ENCODE data around the gene OBSCN. TPM values are rescaled to one million over a fixed set of nuclear protein-coding genes. Genes with fewer than 3 reads are reported as not detected.

The OBSCN gene
- total and polyA plus RNA-seq, 2 of the 13 experiments (the other 11 are each of a cell fraction or from before 2014, with no cell fraction given) = 0.20 TPM

DNA sequence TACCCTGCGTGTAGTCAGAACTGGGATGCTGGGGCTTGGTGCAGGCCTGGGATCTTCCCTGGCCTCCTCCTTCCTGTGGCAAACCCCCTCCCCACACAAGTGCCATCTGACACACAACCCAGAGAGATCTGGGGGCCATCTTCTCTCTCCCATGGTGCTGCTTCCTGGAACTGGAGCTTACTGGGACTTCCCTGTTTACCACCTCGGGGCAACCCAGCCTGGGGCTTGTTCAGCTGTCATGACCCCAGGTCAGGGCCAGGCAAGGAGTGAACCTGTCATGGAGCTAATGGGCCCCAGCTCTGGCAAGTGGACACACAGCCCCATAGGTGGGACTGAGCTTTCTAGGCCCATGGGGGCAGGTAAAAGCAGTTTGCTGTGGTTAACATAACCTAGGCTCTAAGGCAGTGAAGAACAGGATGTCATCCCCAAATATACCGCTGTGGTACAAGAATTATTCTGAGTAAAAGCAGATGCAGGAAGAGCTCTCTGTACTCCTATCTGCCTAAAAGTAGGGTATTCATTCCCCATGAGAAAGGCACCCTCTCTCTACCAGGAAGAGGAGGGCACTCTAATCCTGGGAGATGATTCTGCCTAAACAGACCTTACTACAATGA lies 196.4 kb downstream of the OBSCN start (continued):
- TF ChIP-seq TERF1 (CRISPR knock-in tag; IDR thresholded peaks at IDR 0.05) (no peak), ZNF841 (CRISPR knock-in tag; IDR thresholded peaks at IDR 0.05; ENCODE audit: borderline replicate concordance) (no peak), KDM2A (CRISPR knock-in tag; IDR thresholded peaks at IDR 0.05; ENCODE audit: borderline replicate concordance, low read depth) (no peak), HDAC1 (CRISPR knock-in tag; IDR thresholded peaks at IDR 0.05) (no peak), ZNF124 (CRISPR knock-in tag; IDR thresholded peaks at IDR 0.05) (no peak), KAT7 (CRISPR knock-in tag; IDR thresholded peaks at IDR 0.05; ENCODE audit: borderline replicate concordance) (no peak), POGK (CRISPR knock-in tag; conservative IDR thresholded peaks at IDR 0.05) (no peak), ARID2 (CRISPR knock-in tag; IDR thresholded peaks at IDR 0.05; ENCODE audit: borderline replicate concordance) (no peak), SMARCC2 (IDR thresholded peaks at IDR 0.05) (no peak), SAP130 (CRISPR knock-in tag; IDR thresholded peaks at IDR 0.05; ENCODE audit: low read depth) (peak; percentile 81)
- TF ChIP-seq, protein P1, sequence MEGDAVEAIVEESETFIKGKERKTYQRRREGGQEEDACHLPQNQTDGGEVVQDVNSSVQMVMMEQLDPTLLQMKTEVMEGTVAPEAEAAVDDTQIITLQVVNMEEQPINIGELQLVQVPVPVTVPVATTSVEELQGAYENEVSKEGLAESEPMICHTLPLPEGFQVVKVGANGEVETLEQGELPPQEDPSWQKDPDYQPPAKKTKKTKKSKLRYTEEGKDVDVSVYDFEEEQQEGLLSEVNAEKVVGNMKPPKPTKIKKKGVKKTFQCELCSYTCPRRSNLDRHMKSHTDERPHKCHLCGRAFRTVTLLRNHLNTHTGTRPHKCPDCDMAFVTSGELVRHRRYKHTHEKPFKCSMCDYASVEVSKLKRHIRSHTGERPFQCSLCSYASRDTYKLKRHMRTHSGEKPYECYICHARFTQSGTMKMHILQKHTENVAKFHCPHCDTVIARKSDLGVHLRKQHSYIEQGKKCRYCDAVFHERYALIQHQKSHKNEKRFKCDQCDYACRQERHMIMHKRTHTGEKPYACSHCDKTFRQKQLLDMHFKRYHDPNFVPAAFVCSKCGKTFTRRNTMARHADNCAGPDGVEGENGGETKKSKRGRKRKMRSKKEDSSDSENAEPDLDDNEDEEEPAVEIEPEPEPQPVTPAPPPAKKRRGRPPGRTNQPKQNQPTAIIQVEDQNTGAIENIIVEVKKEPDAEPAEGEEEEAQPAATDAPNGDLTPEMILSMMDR (CRISPR knock-in tag; IDR thresholded peaks at IDR 0.05) = no peak
- TF ChIP-seq, protein P2, sequence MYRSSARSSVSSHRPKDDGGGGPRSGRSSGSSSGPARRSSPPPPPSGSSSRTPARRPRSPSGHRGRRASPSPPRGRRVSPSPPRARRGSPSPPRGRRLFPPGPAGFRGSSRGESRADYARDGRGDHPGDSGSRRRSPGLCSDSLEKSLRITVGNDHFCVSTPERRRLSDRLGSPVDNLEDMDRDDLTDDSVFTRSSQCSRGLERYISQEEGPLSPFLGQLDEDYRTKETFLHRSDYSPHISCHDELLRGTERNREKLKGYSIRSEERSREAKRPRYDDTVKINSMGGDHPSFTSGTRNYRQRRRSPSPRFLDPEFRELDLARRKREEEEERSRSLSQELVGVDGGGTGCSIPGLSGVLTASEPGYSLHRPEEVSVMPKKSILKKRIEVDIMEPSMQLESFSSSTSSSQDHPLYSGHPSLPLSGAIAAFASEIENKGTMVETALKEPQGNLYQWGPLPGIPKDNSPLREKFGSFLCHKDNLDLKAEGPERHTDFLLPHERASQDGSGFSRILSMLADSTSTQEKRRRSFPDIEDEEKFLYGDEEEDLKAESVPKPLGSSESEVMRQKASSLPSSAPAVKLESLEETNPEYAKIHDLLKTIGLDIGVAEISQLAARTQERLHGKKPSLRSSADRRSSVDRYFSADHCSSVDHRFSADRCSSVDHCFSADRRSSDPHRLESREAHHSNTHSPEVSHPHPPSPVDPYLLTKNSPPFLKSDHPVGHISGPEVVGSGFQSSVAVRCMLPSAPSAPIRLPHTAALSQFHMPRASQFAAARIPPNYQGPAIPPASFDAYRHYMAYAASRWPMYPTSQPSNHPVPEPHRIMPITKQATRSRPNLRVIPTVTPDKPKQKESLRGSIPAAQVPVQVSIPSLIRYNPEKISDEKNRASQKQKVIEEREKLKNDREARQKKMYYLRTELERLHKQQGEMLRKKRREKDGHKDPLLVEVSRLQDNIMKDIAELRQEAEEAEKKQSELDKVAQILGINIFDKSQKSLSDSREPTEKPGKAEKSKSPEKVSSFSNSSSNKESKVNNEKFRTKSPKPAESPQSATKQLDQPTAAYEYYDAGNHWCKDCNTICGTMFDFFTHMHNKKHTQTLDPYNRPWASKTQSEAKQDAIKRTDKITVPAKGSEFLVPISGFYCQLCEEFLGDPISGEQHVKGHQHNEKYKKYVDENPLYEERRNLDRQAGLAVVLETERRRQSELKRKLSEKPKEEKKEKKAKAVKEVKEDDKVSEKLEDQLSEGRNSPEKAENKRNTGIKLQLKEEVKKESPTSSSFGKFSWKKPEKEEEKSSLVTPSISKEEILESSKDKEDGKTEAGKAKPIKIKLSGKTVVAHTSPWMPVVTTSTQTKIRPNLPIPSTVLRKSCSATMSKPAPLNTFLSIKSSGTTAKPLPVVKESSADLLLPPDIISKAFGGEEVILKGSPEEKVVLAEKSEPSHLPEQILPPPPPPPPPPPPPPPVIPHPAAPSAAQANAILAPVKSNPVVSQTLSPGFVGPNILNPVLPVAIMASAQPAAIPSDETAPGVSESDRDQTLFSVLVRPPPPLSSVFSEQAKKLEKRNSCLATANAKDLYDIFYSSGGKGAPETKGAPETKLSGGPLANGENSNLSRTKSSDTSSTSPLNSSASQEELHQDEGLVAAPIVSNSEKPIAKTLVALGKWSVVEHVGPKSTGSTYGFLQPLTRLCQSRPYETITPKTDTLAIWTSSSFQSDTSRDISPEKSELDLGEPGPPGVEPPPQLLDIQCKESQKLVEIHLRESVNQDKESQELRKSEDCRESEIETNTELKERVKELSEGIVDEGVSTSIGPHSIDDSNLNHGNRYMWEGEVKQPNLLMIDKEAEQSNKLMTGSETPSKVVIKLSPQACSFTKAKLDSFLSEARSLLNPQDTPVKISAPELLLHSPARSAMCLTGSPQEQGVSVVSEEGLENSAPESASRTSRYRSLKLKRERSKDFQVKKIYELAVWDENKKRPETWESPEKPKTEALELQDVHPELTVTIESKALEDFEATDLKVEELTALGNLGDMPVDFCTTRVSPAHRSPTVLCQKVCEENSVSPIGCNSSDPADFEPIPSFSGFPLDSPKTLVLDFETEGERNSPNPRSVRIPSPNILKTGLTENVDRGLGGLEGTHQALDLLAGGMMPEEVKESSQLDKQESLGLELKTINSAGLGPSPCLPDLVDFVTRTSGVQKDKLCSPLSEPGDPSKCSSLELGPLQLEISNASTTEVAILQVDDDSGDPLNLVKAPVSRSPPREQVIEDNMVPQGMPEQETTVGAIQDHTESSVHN (CRISPR knock-in tag; IDR thresholded peaks at IDR 0.05) = no peak
- TF ChIP-seq, protein P3, sequence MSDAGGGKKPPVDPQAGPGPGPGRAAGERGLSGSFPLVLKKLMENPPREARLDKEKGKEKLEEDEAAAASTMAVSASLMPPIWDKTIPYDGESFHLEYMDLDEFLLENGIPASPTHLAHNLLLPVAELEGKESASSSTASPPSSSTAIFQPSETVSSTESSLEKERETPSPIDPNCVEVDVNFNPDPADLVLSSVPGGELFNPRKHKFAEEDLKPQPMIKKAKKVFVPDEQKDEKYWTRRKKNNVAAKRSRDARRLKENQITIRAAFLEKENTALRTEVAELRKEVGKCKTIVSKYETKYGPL (CRISPR knock-in tag; IDR thresholded peaks at IDR 0.05) = no peak
